GM19324 (cell line): ENCODE measurements around the gene WDFY1.
"Not testable (repeated sequence)": the region's sequence is repeated elsewhere in the genome, so short reads cannot be mapped to it uniquely, and the experiment has no call there.

ENCODE experiments used
- ATAC-seq: cut with Tn5 transposase; IDR thresholded peaks from one replicate; pipeline ENCODE4 v1.9.1; 2021; ENCODE audit warnings: mild to moderate bottlenecking, moderate library complexity; ENCODE audit not compliant: unreplicated experiment, low FRiP score

Gene WDFY1

DNA sequence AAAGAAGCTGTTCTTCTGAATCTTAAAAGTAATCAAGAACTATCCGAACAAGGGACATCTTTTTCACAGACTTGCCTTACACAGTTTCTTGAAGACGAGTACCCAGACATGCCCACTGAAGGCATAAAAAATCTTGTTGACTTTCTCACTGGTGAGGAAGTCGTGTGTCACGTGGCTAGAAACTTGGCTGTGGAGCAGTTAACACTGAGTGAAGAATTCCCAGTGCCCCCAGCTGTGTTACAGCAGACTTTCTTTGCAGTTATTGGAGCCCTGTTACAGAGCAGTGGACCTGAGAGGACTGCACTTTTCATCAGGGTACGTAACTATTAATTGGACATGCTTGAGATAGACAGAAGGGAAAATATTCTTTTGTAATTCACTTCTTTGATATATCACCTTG, 14.6 kb upstream of the WDFY1 start:
- no peak for ATAC-seq

DNA sequence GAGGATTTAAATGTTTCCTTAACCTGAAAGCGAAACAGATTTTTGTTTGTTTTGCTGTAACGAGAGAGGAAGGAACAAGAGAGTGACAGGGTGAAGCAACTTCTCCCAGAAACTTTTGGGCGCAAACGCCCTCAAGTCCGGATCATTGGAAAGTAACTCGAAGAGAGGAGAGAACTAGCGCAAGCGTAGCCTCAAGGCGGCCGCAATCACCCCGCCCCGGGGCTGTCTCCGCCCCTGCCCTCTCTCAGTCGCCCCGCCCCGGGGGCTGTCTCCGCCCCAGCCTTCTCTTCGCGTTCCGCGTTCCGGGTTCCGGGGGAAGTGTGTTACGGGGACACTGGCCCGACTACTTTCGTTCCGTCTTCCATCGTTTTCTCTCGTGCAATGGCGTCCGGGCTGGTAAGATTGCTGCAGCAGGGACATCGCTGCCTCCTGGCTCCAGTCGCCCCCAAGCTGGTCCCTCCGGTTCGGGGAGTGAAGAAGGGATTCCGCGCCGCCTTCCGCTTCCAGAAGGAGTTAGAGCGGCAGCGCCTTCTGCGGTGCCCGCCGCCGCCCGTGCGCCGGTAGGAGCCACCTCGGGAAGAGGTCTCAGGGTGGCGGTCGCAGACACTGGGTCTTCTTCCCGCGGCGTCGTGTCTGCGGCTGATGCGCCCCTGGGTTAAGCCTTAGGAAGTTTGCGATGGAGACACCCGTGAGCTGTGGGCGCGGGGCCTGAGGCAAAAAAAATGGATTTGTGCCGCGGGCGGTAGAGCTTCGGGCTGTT, 12.1 kb upstream of the WDFY1 start, which contains the start of gene MRPL44:
MRPL44 (plus strand) TSS at position 372 of the 760 bp plus-strand sequence; CDS start at position 382, 10 bp downstream.
- ATAC-seq: peak; percentile 94

DNA sequence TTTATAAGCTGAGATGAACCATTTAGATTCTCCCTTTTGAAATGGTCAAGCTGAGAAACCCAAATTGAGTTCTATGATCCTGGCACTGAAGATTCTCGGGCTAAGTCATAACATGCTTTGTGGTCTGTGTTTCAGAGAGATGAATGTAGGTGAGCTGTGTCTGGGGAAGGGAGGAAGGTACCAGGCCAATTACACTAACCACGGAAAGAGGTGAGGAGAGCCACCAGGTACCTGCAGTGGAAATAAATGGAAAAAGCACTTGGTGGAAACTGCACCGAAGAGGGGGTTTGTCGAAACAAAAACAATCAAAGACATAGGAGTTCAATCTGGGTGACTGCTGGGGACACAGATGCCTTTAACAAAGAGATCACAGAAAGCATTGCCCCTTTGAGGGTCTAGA, 11.2 kb upstream of the WDFY1 start:
- ATAC-seq: no peak

DNA sequence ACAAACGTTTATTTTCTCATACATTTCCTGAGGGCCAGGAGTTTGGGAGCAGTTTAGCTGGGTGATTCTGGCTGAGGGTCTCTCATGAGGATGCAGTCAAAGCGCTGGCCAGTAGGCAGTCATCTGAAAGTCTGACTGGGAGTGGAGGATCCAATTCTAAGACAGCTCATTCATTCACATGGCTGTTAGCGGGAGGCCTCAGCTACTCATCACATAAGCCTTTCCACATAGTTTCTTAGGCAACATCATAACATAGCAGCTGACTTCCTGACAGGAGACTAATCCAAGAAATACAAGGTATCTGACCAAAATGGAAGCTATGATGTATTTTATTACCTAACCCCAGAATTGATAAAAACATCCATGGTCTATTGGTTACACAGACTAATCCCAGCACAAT, 9.3 kb upstream of the WDFY1 start:
- ATAC-seq: no peak

DNA sequence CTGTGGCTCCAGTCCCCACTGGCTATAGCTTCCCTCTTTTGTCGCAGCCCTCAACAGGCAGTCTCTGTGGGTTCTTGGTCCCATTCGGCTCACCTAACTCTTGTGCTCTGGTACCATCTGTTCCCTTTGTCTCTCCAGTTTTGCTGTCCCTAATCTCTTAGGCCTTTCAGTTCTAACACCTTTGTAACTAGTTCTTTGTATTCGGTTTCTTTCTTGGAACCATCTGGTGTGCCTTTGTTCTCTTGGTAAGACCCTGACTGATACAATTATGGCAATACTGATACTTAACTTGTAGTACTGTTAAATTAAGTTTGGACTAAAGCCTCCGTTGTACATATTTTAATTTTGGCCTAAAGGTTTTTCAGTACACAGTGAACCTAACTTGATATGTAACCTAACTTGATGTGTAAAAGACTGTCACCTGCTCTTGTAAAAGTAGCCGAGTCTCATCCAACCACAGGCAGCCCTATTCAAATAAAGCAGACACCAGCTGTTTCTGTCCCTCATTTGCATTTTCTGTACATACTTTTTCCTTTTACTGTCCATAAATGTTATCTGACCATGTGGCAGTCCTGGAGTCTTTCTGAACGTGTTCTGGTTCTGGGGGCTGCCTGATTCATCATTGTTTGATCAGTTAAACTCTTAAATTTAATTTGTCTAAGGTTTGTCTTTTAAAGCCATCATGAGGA, 7.3 kb upstream of the WDFY1 start:
- ATAC-seq: peak; percentile 50

DNA sequence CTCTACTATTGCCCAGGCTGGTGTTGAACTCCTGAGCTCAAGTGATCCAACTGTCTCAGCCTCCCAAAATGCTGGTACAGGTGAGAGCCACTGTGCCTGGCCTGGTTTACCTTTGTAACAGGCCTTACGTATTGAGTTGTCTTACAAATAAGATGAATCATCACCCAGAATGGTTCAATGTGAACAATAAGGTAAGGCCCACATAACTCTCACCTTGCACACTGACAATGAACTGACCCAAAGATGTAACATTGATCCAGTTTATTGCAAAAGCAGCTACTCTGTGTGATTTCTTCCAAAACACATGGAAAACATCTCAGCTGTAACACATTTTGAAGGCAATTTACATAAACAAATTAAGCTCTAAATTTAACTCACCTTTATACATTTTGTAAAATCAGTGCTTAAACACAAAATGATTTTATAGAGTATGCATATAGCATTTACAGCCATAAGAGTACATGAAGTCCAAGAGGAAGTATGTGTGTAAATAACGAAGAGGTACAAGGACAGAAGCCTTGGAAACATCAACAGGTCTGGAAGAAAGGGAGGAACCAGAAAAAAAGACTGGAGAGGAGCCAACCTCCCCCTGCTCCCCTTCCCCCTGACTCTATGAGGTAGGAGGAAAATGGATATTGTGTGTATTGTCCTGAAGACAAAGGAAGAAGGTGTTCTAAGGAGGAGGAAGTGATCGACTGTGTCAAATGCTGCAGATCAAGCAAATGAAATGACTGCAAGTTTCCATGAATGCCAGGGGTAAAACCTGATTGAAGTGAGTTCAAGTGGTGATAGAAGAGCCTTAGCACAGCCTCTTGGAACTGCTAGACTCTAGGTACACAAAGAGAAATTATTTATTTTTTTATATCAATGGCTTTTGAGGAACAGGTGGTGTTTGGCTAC, 5.6 kb upstream of the WDFY1 start:
- no peak for ATAC-seq

DNA sequence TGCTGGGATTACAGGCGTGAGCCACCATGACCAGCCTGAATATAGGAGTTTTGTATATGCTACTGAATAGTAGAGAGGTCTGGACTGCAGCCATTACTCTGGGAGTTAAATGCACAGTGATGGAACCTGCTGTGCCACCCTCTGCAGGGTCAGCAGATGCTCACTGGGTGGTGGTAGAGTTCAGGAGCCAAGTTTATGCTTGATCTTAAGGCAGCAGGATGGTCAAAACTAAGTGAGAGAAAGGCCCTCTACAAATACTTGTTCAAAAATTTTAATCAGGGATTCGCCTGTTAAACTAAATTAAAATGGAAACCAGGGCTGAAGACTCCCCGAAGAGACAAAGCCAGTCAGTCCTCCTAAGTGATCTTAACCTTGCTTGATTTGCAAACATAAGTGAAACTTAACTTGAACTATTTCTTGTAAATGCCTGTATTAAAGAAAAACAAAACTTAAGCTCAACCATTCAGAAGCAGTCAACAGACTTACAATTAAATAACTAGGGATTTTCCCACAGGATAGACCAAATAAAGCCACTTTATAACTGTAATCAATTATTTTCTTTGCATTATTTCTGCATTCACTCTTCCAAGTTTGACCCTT, 4.2 kb upstream of the WDFY1 start:
- no peak for ATAC-seq

DNA sequence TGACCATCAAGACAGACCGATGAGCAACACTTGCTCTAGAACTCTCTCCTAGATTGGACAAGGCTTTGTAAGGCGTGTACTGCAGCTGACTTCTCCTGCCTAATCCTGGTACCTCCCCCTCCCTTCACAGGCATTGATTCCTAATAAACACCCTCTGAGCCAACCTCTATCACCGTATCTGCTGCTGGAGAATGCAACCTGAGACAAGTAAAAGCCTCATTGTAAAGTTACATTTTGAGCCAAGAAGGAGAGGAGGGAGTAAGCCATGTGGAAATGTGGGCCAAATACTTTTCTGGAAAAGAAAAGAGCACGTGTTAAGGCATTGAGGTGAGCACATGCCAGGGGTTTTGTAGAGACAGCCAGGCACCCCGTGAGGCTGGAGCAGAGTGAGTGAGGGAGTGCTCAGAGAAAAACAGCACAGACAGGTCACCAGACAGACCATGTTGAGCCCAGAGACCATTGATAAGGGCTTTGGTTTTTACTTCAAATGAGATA, 2.6 kb upstream of the WDFY1 start:
- ATAC-seq: no peak

DNA sequence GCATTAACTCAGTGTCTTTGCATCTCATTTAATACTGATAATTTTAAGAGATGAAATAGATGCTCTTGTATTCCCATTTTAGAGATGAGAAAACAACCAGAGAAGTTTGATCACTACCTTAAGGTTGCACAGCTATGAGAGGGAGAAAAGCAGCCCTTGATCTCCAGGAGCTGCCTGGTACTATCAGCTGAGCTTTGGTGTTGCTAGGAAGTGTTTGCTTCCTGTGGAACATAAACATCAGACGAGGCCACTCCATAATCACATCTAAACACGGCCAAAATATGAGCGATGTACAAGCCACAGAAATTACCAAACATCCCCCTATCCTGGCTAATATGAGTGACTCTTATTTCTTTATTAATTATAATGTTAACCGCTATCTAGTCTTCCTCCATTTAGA, 620 bp upstream of the WDFY1 start:
- ATAC-seq: no peak

DNA sequence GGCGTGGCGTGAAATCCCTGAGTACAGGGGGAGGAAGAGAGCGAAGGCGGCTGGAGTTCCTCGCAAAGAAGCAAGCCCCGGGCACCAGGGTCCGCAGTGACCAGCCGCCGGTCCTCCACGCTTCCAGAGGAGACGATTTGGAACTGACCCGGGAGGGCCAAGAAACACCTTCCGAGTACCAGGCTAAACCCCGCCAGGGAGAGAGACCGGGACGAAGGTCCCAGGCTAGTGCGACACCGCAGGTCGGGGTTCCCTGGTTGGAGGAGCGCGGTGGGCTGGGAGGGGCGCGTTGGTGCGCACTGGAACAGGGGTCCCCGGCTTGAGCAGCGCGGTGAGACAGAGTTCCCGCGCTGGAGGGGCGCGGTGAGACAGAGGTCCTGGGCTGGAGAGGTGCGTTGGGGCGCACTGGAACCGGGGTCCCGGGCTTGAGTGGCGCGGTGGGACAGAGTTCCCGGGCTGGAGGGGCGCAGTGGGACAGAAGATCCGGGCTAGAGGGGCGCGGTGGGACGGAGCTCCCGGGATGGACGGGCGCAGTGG, 901 bp downstream of the WDFY1 start:
- no peak for ATAC-seq

DNA sequence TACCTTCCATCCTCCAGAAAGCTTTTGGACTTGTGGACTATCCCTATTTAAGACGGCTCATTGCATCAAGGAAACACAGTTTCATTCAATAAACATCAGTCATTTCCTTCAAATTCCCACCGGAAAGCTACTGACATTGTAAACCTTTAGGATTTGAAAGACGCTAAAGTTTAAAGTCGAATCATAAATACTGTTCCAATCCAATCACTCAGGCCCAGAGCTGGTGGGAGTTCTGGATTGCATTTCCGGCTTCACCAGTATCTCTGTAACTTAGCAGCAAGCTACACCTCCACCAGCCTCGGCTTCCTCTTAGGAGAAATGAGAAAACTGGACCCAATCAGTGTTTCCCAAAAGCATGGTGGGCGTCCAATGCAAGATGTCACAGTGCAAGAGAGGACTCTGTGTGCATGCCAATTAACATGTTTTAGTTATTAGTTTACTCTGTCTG, 1.6 kb downstream of the WDFY1 start:
- no peak for ATAC-seq

DNA sequence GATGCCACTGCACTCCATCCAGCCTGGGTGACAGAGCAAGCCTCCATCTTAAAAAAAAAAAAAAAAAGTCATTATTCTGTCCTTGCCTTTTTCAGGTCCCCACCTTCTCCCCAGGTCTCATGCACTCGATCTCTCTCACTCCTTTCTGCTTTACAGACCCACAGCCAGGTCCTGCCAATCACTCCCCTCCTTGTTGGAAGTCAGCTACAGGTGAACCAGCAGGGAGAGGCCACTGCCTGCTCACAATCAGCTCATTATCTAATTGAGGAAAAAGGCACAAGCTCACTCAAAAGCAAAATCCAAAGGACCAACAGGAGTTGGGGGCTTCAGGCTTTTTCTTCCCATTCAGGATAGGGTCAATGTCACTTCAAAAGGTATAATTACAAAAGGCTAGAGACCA, 2.0 kb downstream of the WDFY1 start:
- no peak for ATAC-seq

DNA sequence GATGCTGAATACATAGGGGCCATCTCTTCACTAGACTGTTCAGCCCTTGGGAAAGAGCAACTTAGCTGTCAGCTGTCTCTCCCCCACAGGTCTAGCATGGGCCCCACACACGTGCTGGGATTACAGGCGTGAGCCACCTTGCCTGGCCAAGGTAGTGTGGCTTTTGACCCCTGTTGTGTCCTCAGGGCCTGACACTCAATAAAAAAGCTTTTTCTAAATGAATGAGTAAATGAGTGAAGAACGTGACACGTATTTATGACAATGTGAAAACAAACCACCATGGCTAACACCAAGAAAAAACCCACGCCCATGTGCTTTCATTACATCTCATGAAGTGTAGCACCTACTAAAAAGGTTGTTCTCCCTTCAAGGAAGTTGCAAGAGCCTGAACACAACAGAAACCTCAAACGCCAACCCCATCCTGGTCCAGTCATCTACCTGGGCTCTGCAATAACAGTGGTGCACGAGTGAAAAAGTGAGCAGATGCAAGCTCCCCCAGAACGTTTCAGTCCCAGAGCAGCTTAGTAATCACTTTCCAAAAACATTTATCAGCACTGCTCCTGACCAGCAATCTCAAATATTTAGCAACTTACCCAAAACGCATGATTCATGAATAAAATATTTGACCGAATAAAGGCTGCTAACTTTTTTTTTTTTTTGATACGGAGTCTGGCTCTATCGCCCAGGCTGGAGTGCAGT, 3.4 kb downstream of the WDFY1 start:
- no peak for ATAC-seq

DNA sequence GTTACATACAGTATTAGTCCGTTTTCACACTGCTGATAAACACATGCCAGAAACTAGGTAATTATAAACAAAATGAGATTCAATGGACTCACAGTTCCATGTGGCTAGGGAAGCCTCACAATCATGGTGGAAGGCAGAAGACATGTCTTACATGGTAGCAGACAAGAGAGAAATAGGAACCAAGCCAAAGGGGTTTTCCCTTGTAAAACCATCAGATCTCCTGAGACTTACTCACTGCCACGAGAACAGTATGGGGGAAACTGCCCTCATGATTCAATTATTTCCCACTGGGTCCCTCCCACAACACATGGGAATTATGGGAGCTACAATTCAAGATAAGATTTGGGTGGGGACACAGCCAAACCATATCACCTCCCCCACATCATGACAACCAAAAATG, 5.7 kb downstream of the WDFY1 start:
- not testable (repeated sequence) for ATAC-seq

DNA sequence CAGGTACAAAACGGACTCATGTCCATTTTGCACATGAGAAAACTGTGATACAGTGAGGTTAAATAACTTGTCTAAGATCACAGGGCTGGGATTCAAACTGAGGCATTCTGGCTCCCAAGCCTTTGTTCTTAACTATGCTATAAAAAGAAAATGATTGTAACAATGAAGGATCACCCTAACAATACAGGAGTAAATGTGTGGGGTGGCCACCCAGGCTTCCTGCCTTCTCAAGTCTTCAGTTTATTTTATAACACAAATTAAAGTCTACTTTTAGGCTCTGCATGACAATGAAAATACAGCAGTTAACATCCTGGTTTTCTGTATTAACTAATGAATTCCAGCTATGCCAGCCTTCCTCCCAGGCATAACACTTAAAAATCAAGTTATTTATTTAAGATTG, 7.6 kb downstream of the WDFY1 start:
- ATAC-seq: no peak

DNA sequence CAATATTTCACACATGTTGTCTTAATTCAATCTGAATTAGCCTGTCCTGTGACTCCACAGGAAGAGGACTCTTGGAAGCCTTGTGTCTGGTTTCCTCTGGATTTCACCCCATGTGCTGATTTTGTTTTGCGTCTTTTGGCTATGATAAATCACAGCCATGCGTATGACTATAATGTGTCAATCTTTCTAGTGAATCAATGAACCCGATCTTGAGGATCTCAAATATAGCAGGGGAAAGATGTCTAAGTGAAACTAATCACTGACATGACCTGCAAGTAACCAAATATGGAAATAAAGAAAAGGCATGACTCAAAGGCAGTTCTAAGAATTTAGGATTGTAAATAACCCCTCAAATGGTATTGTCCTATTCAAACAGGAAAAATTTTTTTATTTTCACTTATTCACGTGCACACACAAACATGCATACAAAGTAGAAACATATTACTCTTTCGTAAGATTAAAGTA, 8.2 kb downstream of the WDFY1 start:
- ATAC-seq: no peak

DNA sequence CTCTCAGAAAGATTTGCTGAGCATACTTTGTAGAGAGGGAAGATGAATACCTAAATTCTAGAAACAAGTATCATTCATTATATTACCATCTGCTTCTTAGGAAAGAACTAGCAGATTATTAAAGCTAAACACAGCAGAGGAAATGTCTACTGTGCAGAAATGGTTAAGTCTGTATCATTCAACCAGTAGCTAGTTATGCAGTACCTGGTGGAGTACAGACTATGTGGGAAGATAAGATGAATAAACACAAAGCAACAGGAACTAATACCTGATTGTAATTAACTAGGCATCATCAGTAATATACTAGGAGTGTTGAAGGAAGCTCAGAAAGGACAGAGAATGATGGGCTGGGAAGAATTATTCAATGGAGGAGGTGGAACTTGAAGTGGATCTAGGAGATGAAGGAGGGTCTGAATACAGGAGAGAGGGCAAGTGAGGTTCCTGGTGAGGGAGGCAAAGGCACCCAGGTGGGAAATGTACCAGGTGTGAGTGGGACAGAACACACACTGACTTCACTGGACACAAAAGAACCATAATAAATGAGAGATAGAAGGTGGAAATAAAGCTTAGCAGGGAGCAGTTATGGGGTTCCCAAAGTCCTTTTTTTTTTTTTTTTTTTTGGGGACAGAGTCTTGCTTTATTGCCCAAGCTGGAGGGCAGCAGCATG, 9.5 kb downstream of the WDFY1 start:
- no peak for ATAC-seq

DNA sequence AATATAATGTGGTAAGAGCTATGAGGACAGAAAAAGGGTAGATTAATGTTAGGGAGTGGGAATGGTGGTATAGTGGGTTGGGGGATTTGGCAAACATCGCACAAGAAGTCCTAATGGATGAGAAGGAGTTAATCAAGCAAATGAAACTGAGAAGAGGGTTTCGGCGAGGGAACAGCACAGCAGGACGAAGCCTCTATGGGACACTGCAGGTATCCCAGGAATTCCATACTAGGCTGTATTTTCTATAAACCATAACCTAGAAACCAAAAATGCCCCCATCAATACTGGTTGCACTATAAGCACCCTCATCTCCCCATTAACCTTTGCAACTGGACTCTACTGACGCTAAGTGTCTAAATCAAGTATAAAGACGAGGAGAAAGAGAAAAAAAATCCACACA, 10.3 kb downstream of the WDFY1 start:
- no peak for ATAC-seq
